PFSK-1 (cell line): ENCODE results near the gene PLD2.

ENCODE experiments used
- FOXP2 ChIP-seq: optimal IDR thresholded peaks from 2 replicates; pipeline ENCODE3; 2011; ENCODE audit warnings: borderline replicate concordance, control low read depth, inconsistent platforms; ENCODE audit not compliant: insufficient read depth; ENCODE audit errors: extremely low read length, extremely low read depth
- POLR2AphosphoS5 ChIP-seq: IDR thresholded peaks from 2 replicates; pipeline ENCODE4 v1.6.1; 2012; ENCODE audit warnings: low read depth, mild to moderate bottlenecking, control low read depth, low read length, moderate library complexity
- SIN3A ChIP-seq: IDR thresholded peaks from 2 replicates; pipeline ENCODE4 v1.6.1; 2012; ENCODE audit warnings: mild to moderate bottlenecking, low read length, moderate library complexity, borderline replicate concordance; ENCODE audit not compliant: insufficient read depth
- TAF1 ChIP-seq: IDR thresholded peaks from 2 replicates; pipeline ENCODE4 v1.6.1; 2012; ENCODE audit warnings: low read length, control low read depth, borderline replicate concordance; ENCODE audit not compliant: insufficient read depth
- TF ChIP-seq, protein P1 (sequence below), 2 experiments: IDR thresholded peaks; 2 replicates each; pipeline versions ENCODE4 v1.6.1 to v1.8.0; 2011 to 2012; ENCODE audit warnings: low read depth in 2 of 2, low read length in 2 of 2, control low read depth in 1 of 2, inconsistent platforms in 1 of 2, mild to moderate bottlenecking in 1 of 2, moderate library complexity in 1 of 2; ENCODE audit not compliant: insufficient read depth in 1 of 2

PLD2 gene

GRCh38 chr17:4833941-4834680 is 27.2 kb downstream of the PLD2 start:
- TF ChIP-seq TAF1 (no peak), SIN3A (peak; percentile 86; the same call in 1 of the 2 replicates), POLR2AphosphoS5 (no peak), FOXP2 (peak; percentile 90)
- TF ChIP-seq, protein P1, sequence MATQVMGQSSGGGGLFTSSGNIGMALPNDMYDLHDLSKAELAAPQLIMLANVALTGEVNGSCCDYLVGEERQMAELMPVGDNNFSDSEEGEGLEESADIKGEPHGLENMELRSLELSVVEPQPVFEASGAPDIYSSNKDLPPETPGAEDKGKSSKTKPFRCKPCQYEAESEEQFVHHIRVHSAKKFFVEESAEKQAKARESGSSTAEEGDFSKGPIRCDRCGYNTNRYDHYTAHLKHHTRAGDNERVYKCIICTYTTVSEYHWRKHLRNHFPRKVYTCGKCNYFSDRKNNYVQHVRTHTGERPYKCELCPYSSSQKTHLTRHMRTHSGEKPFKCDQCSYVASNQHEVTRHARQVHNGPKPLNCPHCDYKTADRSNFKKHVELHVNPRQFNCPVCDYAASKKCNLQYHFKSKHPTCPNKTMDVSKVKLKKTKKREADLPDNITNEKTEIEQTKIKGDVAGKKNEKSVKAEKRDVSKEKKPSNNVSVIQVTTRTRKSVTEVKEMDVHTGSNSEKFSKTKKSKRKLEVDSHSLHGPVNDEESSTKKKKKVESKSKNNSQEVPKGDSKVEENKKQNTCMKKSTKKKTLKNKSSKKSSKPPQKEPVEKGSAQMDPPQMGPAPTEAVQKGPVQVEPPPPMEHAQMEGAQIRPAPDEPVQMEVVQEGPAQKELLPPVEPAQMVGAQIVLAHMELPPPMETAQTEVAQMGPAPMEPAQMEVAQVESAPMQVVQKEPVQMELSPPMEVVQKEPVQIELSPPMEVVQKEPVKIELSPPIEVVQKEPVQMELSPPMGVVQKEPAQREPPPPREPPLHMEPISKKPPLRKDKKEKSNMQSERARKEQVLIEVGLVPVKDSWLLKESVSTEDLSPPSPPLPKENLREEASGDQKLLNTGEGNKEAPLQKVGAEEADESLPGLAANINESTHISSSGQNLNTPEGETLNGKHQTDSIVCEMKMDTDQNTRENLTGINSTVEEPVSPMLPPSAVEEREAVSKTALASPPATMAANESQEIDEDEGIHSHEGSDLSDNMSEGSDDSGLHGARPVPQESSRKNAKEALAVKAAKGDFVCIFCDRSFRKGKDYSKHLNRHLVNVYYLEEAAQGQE (IDR thresholded peaks at IDR 0.05; ENCODE audit: insufficient read depth in 1 of 2, low read depth in 2 of 2, low read length in 2 of 2), result no peak

GRCh38 chr17:4834681-4835020 is 27.7 kb downstream of the PLD2 start:
- TF ChIP-seq, protein P1 (IDR thresholded peaks at IDR 0.05; ENCODE audit: insufficient read depth in 1 of 2, low read depth in 2 of 2, low read length in 2 of 2), result no peak
- TF ChIP-seq POLR2AphosphoS5 (no peak), FOXP2 (no peak), TAF1 (no peak), SIN3A (no peak)

DNA sequence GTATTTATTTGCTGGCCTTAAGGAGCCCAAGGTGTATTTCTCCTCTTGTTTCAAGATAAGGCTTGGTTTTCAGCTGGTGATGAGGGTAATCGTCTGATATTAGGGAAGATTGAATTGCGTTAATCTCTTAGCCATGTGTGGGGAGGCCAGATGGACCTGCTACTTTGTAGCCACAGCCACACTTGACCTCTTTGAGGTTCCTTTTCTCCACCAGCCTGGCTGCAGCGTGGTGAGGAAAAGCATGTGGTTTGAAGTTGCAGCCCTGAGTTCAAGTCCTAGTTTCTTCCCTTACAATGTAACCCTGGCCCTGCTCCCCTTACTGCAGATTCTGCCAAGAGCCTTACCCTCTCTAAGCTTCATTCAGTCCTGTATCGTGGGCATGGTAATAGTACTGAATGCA is 29.3 kb downstream of the PLD2 start:
- no peak for TF ChIP-seq POLR2AphosphoS5
- TF ChIP-seq, protein P1 (IDR thresholded peaks at IDR 0.05; ENCODE audit: insufficient read depth in 1 of 2, low read depth in 2 of 2, low read length in 2 of 2), result no peak
- no peak for TF ChIP-seq SIN3A
- TF ChIP-seq FOXP2, result no peak
- TF ChIP-seq TAF1, result no peak

- no peak for TF ChIP-seq POLR2AphosphoS5
- TF ChIP-seq FOXP2, result no peak
- TF ChIP-seq TAF1, result no peak
Observed at GRCh38 chr17:4837471-4838308, 30.7 kb downstream of the PLD2 start.

DNA sequence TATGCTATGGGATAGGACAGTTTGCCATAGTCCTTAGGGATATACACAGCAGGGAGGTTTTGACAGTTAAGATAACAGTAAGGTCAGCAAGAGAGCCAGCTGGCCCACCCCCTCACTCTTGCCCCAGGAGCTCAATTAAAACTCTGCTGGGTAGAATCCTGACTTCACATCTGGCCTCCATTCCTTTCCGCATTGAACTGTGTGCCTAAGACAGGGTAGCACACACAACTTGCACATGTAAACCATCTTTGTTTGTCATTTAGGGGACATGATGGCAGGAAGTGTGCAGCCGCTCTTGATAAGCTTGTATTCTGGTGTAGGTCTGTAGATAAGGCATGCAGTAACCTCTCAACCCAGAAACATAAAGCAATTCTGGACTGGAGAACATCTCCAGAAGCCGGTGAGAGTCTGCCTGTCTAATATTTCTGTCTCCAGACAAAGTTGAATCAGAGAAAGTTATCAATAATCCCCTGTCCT is 31.4 kb downstream of the PLD2 start:
- no peak for TF ChIP-seq SIN3A
- TF ChIP-seq POLR2AphosphoS5, result no peak
- TF ChIP-seq, protein P1 (IDR thresholded peaks at IDR 0.05; ENCODE audit: insufficient read depth in 1 of 2, low read depth in 2 of 2, low read length in 2 of 2), result no peak
- no peak for TF ChIP-seq FOXP2
- no peak for TF ChIP-seq TAF1
